8988T (cell line): Measurements from ENCODE around the gene SMARCA5.

Source experiments
- DNase-seq: peaks from one replicate; pipeline ENCODE4 v3.0.0; 2011

The SMARCA5 gene

DNA sequence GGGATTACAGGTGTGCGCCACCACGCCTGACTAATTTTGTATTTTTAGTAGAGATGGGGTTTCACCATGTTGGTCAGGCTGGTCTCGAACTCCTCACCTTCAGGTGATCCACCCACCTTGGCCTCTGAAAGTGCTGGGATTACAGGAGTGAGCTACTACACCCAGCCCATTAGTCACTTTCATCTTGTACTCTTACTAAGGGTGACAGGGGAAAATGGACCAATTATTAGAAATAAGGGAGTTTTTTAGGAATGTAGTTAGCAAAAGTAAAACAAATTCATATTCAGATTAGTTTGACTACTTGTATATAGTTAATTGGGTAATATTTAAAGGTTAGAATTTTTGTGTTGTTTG lies 26.1 kb downstream of the SMARCA5 start:
- no peak for DNase-seq

DNA sequence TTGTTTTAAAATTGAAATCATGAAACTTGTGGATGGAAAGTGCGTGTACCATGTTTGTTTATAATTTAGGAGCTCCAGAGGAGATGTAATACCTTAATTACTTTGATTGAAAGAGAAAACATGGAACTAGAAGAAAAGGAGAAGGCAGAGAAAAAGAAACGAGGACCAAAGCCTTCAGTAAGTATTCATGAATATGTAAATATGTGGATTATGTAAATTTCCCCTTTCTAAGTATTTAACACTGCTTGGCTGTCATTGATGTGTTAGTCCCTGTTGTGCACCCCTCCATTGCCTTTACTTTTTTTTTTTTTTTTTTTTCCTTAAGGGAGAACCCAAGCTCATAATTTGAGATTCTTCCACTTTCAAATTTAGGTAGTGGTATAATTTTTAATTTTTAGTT lies 36.4 kb downstream of the SMARCA5 start:
- DNase-seq, result no peak

DNA sequence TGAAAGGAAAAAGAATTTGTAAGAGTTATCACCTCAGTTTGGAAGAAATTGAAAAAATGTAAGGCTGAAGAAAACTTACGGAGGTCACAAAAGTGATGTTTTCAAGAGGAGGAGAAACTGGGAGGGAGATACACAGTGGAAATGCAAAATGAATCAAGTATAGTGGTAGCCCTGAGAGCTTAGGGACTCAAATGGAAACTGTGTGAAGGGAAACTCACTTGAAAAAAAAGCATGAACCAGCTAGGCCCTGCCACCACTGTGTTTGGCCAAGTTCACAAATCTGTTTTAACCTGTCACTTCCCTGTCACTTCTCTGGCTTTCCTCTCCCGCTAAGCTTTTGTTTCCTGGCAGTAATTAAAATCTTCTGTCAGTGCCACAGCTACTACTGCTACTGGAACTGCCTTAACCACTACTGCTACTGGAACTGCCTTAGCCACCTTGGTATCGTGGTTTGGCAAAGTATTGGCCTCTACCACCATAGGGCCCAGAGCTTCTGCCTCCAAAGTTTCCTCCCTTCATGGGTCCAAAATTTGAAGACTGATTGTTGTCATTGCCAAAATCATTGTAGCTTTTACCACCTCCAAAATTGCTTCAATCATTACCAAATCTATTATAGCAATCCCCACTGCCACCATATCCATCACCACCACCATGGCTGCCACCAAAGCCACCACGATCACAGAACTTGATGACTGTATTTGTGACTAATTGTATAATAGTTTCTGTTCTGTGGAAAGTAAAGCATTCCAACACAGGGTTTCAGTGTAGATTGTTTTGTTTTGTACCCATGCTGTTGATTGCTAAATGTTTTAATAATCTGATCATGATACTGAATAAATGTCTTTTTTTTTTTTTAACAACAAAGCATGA lies 41.5 kb downstream of the SMARCA5 start:
- no peak for DNase-seq

DNA sequence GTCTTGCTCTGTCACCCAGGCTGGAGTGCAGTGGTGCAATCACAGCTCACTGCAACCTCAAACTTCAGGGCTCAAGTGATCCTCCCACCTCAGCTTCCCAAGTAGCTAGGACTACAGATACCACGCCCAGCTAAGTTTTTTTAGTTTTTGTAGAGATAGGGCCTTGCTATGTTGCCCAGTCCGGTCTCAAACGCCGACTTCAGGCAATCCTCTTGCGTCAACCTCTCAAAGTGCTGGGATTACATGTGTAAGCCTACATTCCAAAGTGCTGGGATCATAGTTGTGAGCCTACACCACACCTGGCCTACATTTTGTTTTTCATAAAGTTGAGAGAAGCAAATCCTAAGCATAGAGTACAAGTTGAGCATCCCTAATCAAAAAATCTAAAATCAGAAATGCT lies 42.2 kb downstream of the SMARCA5 start:
- DNase-seq, result no peak

GRCh38 chr4:143558286-143558685 lies 44.8 kb downstream of the SMARCA5 start:
- no peak for DNase-seq

DNA sequence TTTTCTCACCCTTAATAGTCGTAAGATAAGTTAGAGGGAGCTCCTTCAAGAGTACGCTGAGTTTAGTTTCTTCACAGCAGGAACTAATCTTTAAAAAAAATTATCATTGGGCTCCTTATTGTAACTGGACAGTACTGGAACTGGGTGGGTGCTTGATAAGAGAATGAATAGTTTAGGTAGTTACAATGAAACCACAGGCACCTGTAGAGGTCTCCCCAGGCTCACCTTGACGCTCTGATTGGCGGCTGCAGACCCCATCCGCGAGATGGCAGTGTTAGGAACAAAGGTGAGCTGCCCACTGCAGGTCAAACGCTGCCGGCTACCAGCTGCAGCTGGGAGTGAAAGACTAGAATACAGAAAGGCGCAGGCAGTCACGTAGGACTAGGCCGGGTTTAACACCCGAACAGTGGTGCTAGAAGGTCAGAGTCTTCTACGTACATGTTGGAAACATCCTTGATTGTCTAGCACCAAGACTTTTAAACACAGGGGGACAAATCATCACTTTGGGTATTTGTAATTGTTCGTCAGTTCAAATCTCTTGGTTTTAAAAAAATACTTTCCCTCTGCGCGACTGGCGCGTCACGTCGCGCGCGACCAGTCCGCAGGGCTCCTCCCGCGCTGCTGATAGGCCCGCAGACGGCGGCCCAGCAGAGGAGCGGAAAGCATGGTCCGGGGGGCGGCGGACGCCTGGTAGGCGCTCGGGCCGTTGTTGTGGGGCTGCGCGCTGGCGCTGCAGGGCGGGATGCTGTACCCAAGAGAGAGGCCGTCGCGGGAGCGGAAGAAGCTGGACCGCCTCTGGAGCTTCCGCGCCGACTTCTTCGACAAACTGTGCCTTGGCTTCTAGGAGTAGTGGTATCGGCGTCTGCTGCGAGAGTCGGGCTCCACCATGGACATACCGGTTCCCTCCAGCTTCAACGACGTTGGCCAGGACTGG lies 45.6 kb downstream of the SMARCA5 start:
- DNase-seq, result no peak

DNA sequence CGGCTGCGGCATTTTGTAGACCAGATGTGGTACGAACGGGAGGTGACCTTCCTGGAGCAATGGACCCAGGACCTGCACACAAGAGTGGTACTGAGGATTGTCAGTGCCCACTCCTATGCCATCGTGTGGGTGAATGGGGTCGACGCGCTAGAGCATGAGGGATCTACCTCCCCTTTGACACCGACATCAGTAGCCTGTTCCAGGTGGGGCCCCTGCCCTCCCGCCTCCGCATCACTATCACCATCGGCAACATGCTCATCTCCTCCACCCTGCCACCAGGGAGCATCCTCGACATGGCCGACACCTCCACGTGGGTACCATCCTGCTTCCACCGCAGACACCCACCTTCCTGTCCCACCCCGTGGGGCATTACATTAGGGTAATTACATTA lies 46.2 kb downstream of the SMARCA5 start:
- no peak for DNase-seq

DNA sequence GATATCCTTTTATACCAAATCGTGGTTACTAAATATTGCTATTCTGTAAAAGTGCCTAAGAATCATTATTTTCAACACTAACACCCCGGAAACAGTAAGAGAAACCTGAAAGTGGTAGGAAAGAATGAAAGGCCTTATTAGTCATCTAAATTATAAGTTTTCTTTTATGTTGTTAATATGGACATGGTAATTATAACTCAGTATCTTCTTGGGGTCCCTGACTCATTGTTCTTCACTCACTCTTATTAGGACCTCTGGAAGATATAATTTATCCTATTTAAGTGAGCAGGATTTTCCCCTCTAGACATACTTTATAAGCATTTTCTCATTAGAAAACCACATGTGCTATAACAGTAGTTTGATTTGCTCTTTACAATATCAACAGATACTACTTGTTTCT lies 51.0 kb downstream of the SMARCA5 start:
- DNase-seq, result no peak

GRCh38 chr4:143575331-143575730 lies 61.8 kb downstream of the SMARCA5 start:
- no peak for DNase-seq

- DNase-seq, result no peak
Measured at GRCh38 chr4:143581331-143581946, 67.9 kb downstream of the SMARCA5 start.

DNA sequence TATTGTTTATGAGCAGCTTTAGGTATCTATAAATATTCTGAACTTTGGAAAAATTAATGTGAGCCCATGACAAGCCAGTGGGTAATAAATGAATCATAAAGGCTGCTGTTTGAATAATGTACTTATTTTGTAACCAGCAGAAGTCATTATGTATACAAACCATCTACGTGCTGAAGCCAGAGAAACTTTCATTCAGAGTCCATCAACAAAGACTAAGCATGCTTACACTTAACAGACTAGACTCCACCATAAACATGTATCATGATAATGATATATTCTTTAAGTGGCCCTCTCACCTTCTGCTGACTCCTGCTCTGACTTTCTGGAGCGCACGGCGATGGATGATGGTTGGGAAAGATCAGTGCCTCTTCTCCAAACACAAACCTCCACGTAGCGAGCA lies 72.0 kb downstream of the SMARCA5 start:
- DNase-seq, result no peak

- no peak for DNase-seq
Measured at GRCh38 chr4:143586080-143586479, 72.6 kb downstream of the SMARCA5 start.

DNA sequence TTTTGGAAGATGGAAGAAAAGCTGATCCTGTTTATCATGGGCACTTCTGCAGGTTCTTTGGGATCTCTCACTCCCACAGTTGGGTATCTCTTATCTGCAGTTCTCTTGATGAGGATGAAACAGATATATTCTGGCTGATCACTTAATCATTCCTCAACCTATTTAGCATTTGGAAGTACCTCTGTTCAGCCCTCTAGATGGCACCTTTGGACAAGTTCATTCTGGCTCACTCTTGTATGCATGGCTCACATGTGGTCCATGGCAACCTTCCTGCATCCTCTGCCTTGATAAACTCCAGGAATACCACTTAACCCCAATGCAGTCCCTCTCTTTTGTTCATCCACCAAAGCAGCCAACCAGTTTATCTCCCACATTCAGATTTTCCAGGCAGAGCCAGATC lies 74.2 kb downstream of the SMARCA5 start:
- DNase-seq, result no peak

DNA sequence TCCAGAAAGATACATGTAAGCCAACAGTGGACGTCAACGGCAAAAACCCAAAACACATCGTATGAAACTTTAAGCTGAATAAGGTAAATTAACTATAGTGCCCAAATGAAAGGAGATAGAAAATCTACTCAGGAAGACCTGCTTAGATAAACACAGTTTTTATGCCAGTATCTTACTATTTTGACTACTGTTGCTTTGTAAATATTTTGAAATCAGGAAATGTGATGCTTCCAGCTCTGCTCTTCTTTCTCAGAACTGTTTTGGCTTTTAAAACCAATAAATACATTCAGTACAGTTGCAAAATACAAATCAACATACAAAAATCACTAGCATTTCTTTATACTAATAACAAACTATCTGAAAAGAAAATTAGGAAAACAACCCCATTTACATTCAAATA lies 83.8 kb downstream of the SMARCA5 start:
- DNase-seq, result no peak

DNA sequence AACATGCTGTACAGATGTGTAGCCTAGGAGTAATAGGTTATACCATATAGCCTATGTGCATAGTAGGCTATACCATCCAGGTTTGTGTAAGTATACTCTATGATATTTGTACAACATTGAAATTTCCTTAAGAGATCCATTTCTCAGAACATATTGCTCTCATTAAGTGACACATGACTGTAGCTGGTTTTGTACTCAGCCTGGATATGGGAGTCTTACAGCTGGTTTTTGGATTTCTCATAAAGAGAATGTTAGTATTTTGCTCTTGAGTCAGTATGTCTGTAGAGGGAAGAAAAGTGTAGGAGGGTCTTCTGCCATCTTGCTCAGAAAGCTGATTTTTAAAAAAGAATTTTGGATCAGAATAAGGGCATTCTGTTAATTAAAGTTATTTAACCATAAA lies 85.3 kb downstream of the SMARCA5 start:
- no peak for DNase-seq

- no peak for DNase-seq
Measured at GRCh38 chr4:143599827-143600226, 86.3 kb downstream of the SMARCA5 start.

DNA sequence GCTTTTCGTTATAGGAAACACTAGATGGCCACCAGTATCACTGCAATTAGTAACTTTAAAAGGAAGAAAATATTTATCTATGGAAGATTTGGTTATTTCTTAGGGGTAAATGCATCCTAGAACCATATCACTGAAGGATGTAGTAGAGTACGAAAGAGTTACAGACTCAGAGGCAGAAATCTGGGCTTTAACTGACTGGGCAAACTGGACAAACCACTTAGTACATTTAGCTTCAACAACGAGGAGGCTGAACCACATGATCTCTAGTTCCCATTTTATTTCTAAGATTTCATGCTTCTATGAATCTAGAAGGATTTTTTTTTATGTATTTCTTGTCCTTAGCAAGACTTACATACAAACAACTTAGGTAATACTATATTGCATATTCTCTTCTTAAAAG lies 93.0 kb downstream of the SMARCA5 start:
- no peak for DNase-seq
